PFSK-1 (cell line): ENCODE data around the gene OSBPL2.

ENCODE experiments used
- FOXP2 ChIP-seq: optimal IDR thresholded peaks from 2 replicates; pipeline ENCODE3; 2011; ENCODE audit warnings: borderline replicate concordance, control low read depth, inconsistent platforms; ENCODE audit not compliant: insufficient read depth; ENCODE audit errors: extremely low read length, extremely low read depth
- POLR2AphosphoS5 ChIP-seq: IDR thresholded peaks from 2 replicates; pipeline ENCODE4 v1.6.1; 2012; ENCODE audit warnings: low read depth, mild to moderate bottlenecking, control low read depth, low read length, moderate library complexity
- REST ChIP-seq, 2 experiments: IDR thresholded peaks; 2 replicates each; pipeline versions ENCODE4 v1.6.1 to v1.8.0; 2011 to 2012; ENCODE audit warnings: low read depth in 2 of 2, low read length in 2 of 2, control low read depth in 1 of 2, inconsistent platforms in 1 of 2, mild to moderate bottlenecking in 1 of 2, moderate library complexity in 1 of 2; ENCODE audit not compliant: insufficient read depth in 1 of 2
- TAF1 ChIP-seq: IDR thresholded peaks from 2 replicates; pipeline ENCODE4 v1.6.1; 2012; ENCODE audit warnings: low read length, control low read depth, borderline replicate concordance; ENCODE audit not compliant: insufficient read depth

GRCh38 chr20:62328684-62329388 is 90.5 kb downstream of the OSBPL2 start:
- no peak for TF ChIP-seq POLR2AphosphoS5
- TF ChIP-seq FOXP2, result no peak
- no peak for TF ChIP-seq TAF1
- no peak for TF ChIP-seq REST (IDR thresholded peaks at IDR 0.05; ENCODE audit: insufficient read depth in 1 of 2, low read depth in 2 of 2, low read length in 2 of 2)
